ENCODE data around the gene CTNNBIP1. TPM values are rescaled to one million over a fixed set of nuclear protein-coding genes. Genes with fewer than 3 reads are reported as not detected.

The CTNNBIP1 gene
- total and polyA plus RNA-seq, 9 of the 15 experiments (the other 6 are each of a cell fraction or from before 2014, with no cell fraction given): 0.65 to 29.2 (median 14.7) TPM

GRCh38 chr1:9929431-9930385 is 19.6 kb upstream of the CTNNBIP1 start (continued):
- peak; percentile 19; the same call in 1 of the 2 replicates for TF ChIP-seq CREB3L1 (IDR thresholded peaks at IDR 0.05; ENCODE audit: borderline replicate concordance, low read depth)
- TF ChIP-seq CC2D1A (IDR thresholded peaks at IDR 0.05): no peak
- no peak for TF ChIP-seq ZNF354B (CRISPR knock-in tag; IDR thresholded peaks at IDR 0.05)
- TF ChIP-seq ZHX1 (conservative IDR thresholded peaks at IDR 0.05; ENCODE audit: low read length): no peak
- no peak for TF ChIP-seq CHD2 (IDR thresholded peaks at IDR 0.05; ENCODE audit: low read depth, low read length)
- peak; percentile 91 for TF ChIP-seq HNRNPLL (IDR thresholded peaks at IDR 0.05; ENCODE audit: low read depth, low read length, poor library complexity, severe bottlenecking)
- TF ChIP-seq MAFF (IDR thresholded peaks at IDR 0.05; ENCODE audit: low read length): no peak
- TF ChIP-seq ZNF449 (CRISPR knock-in tag; IDR thresholded peaks at IDR 0.05): 0 out of 2 replicates have a peak, but pooled peaks have one; percentile 2
- no peak for TF ChIP-seq ZNF551 (CRISPR knock-in tag; IDR thresholded peaks at IDR 0.05)
- no peak for TF ChIP-seq NFXL1 (CRISPR knock-in tag; IDR thresholded peaks at IDR 0.05)
- no peak for TF ChIP-seq BRF1 (IDR thresholded peaks at IDR 0.05; ENCODE audit: borderline replicate concordance, extremely low read depth, insufficient read length)
- TF ChIP-seq GTF2A2 (tag; IDR thresholded peaks at IDR 0.05): no peak
- no peak for TF ChIP-seq BRCA1 (IDR thresholded peaks at IDR 0.05)
- TF ChIP-seq BRCA1 (CRISPR knock-in tag; IDR thresholded peaks at IDR 0.05): no peak
- TF ChIP-seq ZNF717 (CRISPR knock-in tag; IDR thresholded peaks at IDR 0.05): no peak
- TF ChIP-seq ZNF347 (CRISPR knock-in tag; IDR thresholded peaks at IDR 0.05; ENCODE audit: low read depth): no peak
- TF ChIP-seq ZNF217 (CRISPR knock-in tag; IDR thresholded peaks at IDR 0.05): no peak
- no peak for TF ChIP-seq DDX20 (tag; IDR thresholded peaks at IDR 0.05; ENCODE audit: low read depth)
- no peak for TF ChIP-seq SAP30 (IDR thresholded peaks at IDR 0.05; ENCODE audit: borderline replicate concordance, insufficient read depth, low read depth, low read length, poor library complexity, severe bottlenecking)
